ENCODE results near the gene ARHGAP6.
A peak's percentile ranks its signal among the peaks of the same experiment; 100 is the strongest.

The ARHGAP6 gene

GRCh38 chrX:11575332-11575731 is 90.4 kb downstream of the ARHGAP6 start:
- DNase-seq, result no peak

GRCh38 chrX:11567528-11568220 is 98.0 kb downstream of the ARHGAP6 start:
- DNase-seq, result no peak

GRCh38 chrX:11566789-11567188 is 98.9 kb downstream of the ARHGAP6 start:
- no peak for DNase-seq

- no peak for DNase-seq
Observed at GRCh38 chrX:11566173-11566572, 99.5 kb downstream of the ARHGAP6 start.

- DNase-seq, result no peak
Observed at GRCh38 chrX:11564546-11564945, 101.2 kb downstream of the ARHGAP6 start.

- no peak for DNase-seq
Observed at GRCh38 chrX:11562570-11562969, 103.2 kb downstream of the ARHGAP6 start.

- peak; percentile 33 to 40 for DNase-seq
Observed at GRCh38 chrX:11558972-11559371, 106.7 kb downstream of the ARHGAP6 start.

GRCh38 chrX:11557120-11557519 is 108.6 kb downstream of the ARHGAP6 start:
- no peak for DNase-seq

- no peak for DNase-seq
Observed at GRCh38 chrX:11555759-11556158, 110.0 kb downstream of the ARHGAP6 start.

GRCh38 chrX:11553594-11553993 is 112.1 kb downstream of the ARHGAP6 start:
- no peak for DNase-seq

GRCh38 chrX:11551151-11551550 is 114.6 kb downstream of the ARHGAP6 start:
- no peak for DNase-seq

- DNase-seq, result no peak
Observed at GRCh38 chrX:11546917-11547316, 118.8 kb downstream of the ARHGAP6 start.

GRCh38 chrX:11543249-11543648 is 122.5 kb downstream of the ARHGAP6 start:
- DNase-seq, result no peak

- no peak for DNase-seq
Observed at GRCh38 chrX:11541510-11541909, 124.2 kb downstream of the ARHGAP6 start.

- no peak for DNase-seq
Observed at GRCh38 chrX:11540532-11541377, 125.0 kb downstream of the ARHGAP6 start.

- no peak for DNase-seq
Observed at GRCh38 chrX:11537141-11537540, 128.6 kb downstream of the ARHGAP6 start.

GRCh38 chrX:11535156-11535919 is 130.4 kb downstream of the ARHGAP6 start:
- no peak for DNase-seq

GRCh38 chrX:11533199-11533651 is 132.5 kb downstream of the ARHGAP6 start:
- no peak for DNase-seq

- no peak for DNase-seq
Observed at GRCh38 chrX:11532291-11533078, 133.2 kb downstream of the ARHGAP6 start.

- no peak for DNase-seq
Observed at GRCh38 chrX:11531226-11531625, 134.5 kb downstream of the ARHGAP6 start.

- DNase-seq, result no peak
Observed at GRCh38 chrX:11530621-11531020, 135.1 kb downstream of the ARHGAP6 start.

GRCh38 chrX:11528623-11529022 is 137.1 kb downstream of the ARHGAP6 start:
- no peak for DNase-seq

GRCh38 chrX:11525685-11526084 is 140.0 kb downstream of the ARHGAP6 start:
- no peak for DNase-seq
